Activated naive CD8-positive, alpha-beta T cell (primary cell): ENCODE data around the gene GCN1.

Experiments used
- H3K27ac Mint-ChIP-seq: one replicate; pipeline ENCODE4 v1.8.0; 2021; ENCODE audit warnings: mixed read lengths
- H3K27me3 Mint-ChIP-seq: one replicate; pipeline ENCODE4 v1.8.0; 2021; ENCODE audit warnings: mixed read lengths
- H3K36me3 Mint-ChIP-seq: one replicate; pipeline ENCODE4 v1.8.0; 2021; ENCODE audit warnings: mixed read lengths
- H3K4me1 Mint-ChIP-seq: one replicate; pipeline ENCODE4 v1.8.0; 2021; ENCODE audit warnings: low read depth, mixed read lengths
- H3K4me3 Mint-ChIP-seq: one replicate; pipeline ENCODE4 v1.8.0; 2021; ENCODE audit warnings: mild to moderate bottlenecking, mixed read lengths
- H3K9me3 Mint-ChIP-seq: one replicate; pipeline ENCODE4 v1.8.0; 2021; ENCODE audit warnings: low read depth, mixed read lengths

The GCN1 gene

DNA sequence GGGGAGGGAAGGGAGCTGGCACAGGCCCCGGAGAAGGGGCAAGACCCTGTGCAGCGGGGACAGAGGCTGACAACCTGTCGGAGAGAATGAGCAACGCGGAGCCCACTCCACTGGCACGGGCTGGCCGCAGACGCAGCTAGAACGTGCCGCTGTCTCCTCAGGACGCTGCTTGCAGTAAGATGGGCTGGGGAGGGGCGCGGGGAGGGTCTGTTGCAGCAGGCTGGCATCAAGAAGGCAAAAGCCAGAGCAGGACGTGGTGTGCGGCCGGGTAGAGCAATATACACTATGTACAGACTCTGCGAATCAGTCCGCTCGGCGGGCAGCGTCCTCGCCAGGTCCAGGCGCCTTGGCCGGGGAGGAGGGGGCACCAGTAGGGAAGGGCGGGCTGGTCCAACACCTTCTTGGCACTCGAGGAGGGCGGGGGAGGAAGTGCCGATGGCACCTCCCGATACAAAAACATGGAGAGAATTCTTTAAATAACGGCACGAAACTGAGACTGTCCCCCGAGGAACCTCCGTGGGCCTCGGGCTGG is 97.8 kb downstream of the GCN1 start:
- Mint-ChIP-seq H3K4me3 (no peak overlapping the region), H3K4me1 (peaks cover 6% of the 10 kb centered on the region), H3K9me3 (no peaks in the 10 kb centered on the region), H3K27ac (no peak overlapping the region), H3K36me3 (no peaks in the 10 kb centered on the region), H3K27me3 (no peaks in the 10 kb centered on the region)

DNA sequence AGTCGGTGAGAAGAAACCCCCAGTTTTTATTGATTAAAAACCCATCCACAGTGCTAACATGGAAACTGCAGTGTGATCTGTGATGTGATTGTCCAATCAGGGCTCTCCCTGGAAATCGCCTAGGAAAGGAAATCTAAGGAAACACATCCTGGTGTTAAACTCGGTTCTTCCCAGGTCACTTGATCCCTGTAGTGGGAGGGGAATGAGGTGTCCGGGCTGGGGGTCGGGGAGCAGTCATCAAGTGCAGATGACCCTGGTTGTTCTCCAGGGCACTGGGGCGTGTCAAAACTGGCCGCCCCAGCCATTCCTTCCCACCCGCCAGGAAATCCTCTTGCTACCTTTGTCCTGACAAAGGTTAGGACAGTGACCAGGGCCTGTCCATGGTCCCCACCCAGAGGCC is 98.8 kb downstream of the GCN1 start:
- peaks cover 5% of the 10 kb centered on the region for H3K4me1 Mint-ChIP-seq
- no peak overlapping the region for H3K27ac Mint-ChIP-seq
- H3K27me3 Mint-ChIP-seq: no peaks in the 10 kb centered on the region
- H3K9me3 Mint-ChIP-seq: no peaks in the 10 kb centered on the region
- H3K4me3 Mint-ChIP-seq: no peak overlapping the region
- H3K36me3 Mint-ChIP-seq: no peaks in the 10 kb centered on the region

DNA sequence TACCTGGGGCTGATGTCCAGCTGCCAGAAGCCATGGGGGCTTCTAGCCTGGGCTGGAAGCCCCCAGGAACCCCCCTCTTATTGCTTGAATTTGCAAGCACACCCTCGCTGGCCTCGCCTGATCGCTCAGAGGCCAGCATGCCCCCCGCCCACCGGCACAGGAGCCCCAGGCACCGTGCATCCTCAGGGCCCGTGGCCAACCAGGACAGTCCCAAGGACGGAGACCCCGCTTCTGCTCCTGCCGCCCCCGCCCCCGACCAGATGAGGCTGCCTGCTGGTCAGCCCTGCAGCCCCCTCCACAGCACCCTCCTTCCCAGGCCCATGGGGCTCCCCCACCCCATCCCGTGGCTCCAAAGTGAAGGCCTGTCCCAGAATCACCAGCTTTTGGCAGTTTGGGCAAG is 99.2 kb downstream of the GCN1 start:
- Mint-ChIP-seq H3K27me3 (no peaks in the 10 kb centered on the region), H3K4me1 (peaks cover 3% of the 10 kb centered on the region), H3K36me3 (no peaks in the 10 kb centered on the region), H3K9me3 (no peaks in the 10 kb centered on the region), H3K4me3 (no peak overlapping the region), H3K27ac (no peak overlapping the region)

DNA sequence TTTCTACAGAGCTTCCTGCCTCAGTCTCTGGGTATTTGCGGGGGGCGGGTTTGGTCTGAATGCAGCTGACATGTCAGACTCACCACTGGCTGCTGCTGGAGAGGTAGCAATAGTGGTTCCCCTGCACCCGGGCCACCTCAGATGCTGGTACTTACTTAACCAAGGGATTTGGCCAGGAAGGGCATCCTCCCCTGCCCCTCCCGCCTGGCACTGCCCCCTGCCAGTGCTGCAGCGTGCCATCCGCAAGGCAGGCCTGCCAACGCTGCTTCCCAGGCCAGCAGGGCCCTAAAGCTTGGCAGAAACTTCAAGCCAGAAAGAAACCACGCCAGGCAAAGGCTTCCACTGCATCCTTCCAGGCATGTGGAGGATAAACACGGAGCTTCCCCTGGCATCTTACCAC is 100.0 kb downstream of the GCN1 start:
- Mint-ChIP-seq H3K36me3 (no peaks in the 10 kb centered on the region), H3K4me3 (no peak overlapping the region), H3K27ac (no peak overlapping the region), H3K4me1 (peaks cover 3% of the 10 kb centered on the region), H3K27me3 (no peaks in the 10 kb centered on the region), H3K9me3 (no peaks in the 10 kb centered on the region)

DNA sequence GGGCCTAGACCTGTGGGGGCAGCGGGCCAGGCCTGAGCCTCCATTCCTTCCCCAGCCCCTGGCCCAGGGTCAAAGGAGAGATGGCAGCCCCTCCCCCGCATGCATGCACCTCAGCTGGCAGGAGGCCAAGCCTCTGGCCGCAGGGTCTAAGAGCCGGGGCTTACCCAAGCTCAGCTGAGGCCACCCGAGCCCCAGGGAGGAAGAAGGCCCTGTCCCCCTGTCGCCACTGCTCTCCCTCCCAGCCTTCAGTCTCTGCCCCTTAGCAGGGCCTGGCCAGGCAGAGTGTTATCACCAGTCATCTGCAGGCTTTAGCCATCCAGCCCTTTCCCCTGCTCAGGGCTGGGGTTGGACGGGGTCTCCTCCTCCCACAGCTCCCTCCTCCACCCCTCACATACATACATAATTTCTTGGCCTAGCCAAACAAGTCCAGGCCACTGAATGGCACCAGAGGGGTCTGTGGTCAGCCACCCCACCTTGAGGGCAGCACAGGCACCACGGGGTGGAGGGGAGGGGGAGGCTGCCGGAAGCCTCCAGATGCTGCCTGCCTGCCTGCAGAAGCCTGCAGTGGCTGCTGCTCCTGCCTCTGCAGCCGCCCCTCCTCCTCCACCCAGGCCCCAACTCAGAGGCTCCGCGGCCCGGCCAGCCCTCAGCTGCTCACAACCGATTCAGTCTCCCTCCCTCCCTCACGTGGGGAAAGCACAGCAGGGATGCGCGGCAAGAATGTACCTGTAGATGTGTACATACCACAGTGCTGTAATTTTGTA is 100.7 kb downstream of the GCN1 start:
- H3K36me3 Mint-ChIP-seq: no peaks in the 10 kb centered on the region
- H3K27ac Mint-ChIP-seq: no peak overlapping the region
- no peak overlapping the region for H3K4me3 Mint-ChIP-seq
- no peaks in the 10 kb centered on the region for H3K9me3 Mint-ChIP-seq
- H3K27me3 Mint-ChIP-seq: no peaks in the 10 kb centered on the region
- H3K4me1 Mint-ChIP-seq: peaks cover 5% of the 10 kb centered on the region

DNA sequence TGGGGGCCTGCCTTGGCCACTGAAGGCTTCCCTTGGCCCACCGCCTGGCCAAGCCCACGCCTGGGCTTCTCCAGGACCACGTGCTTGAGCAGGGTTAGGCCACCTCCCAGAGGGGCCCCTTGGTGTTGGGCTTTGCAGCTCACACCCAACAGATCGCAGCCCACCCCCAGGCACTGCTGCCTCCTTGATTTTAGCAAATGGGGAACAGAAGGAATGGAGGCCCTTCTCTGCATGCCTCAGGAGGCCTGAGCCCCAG is 101.3 kb downstream of the GCN1 start:
- H3K36me3 Mint-ChIP-seq: no peaks in the 10 kb centered on the region
- H3K27ac Mint-ChIP-seq: no peak overlapping the region
- H3K27me3 Mint-ChIP-seq: no peaks in the 10 kb centered on the region
- no peak overlapping the region for H3K4me3 Mint-ChIP-seq
- no peaks in the 10 kb centered on the region for H3K9me3 Mint-ChIP-seq
- peaks cover 5% of the 10 kb centered on the region for H3K4me1 Mint-ChIP-seq

DNA sequence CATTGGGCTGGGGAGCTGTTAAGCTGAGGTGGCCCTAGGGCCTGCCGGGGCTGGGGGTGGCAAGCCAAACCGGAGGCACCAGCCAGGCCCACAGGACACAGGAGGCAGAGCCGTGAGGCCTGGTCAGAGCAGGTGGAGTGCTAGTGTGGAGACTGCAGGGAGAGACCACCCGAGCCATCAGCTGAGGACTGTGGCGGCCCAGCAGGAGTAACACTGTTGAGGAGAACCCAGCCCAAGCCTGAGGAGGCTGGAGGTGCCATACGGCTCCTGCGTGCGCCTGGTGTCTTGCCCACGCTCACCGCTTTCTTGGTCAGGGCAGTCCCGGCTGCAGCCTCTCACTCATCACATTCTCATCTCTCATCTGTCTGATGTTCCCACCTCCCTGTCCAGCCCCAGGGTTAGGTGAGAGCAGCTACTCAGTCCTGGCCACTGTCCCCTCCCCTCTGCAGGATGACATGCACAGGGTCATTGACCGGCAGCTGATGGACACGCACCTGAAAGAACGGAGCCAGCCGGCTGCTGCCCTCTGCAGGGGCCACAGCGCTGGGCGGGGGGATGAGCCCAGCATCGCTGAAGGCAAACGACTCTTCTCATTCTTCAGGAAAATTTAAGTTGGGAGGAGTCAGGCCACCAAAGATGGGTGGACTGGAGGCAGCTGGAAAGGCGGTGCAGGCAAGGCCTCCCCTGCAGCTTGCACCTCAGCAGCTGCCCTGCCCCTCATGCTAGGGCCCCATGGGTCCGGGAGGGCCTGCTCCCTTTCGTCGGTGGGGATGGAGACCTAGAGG is 101.8 kb downstream of the GCN1 start:
- Mint-ChIP-seq H3K27ac (no peak overlapping the region), H3K36me3 (no peaks in the 10 kb centered on the region), H3K27me3 (no peaks in the 10 kb centered on the region), H3K9me3 (no peaks in the 10 kb centered on the region), H3K4me3 (no peak overlapping the region), H3K4me1 (peaks cover 5% of the 10 kb centered on the region)

DNA sequence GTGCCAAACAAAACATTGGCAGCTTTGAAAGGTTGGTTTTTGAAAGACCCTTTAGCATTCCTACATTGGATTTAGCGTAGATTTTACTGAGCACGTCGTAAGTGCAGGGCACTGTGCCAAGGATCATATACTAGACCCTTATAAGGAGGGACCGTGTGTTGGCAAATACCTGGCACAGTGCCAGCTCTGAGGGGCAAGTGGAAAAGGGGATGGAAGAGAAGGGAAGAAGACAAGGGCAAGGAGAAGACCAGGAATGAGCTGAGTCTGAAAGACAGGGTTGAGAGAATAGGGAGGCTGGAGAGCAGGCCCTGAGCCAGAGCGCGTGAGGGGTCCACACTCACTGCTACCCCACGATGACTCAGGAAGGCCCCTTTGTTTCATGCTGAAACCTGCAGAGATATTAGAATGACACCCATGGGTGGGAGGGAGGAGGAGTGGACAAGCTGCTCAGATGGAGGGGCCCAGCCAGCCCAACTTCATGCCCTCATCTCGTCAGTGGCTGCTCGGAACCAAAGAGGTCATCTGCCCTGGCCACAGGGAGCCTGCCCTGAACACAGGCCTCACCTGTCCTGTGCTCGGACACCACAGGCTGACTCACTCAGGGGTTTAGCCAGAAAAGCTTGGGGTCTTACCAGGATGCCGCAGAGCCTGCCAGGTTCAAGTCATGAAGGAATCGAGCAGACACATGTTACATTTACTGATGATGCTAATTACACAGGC is 103.0 kb downstream of the GCN1 start:
- no peaks in the 10 kb centered on the region for H3K36me3 Mint-ChIP-seq
- peak overlapping the region; percentile 74 for H3K27ac Mint-ChIP-seq
- no peaks in the 10 kb centered on the region for H3K27me3 Mint-ChIP-seq
- H3K4me3 Mint-ChIP-seq: no peak overlapping the region
- no peaks in the 10 kb centered on the region for H3K9me3 Mint-ChIP-seq
- H3K4me1 Mint-ChIP-seq: peaks cover 16% of the 10 kb centered on the region

DNA sequence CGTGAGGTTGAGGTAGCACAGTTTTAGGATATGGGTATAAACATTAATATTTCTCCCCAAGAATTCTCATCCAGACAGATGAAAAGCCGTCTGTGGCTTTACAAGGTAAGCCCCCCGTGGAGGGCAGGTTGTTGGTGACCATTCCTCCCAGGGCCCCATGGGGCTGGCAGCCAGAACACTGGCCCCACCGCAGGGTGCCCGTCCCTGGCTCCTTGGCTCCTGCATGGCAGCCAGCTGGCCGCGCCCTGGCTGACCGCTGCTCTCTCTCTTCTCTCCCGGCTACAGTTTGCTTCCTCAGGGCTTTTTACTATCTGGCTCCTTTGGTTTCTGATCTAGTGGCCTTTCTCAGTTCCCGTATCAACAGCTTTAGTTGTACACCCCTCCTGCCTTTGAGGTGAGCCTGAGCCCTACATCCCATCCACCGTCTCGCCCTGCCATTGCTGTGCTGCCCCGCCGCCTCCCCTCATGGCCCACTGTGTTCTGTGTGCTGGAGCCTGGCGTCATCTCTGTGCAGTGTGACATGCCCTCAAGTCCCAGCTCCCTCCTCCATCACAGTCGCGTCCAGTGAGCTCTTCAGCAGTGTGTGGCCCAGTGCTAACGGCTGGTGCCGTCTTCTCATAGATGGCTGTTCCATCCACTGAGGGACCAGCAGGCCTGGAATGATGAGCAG is 103.8 kb downstream of the GCN1 start:
- H3K4me1 Mint-ChIP-seq: peaks cover 22% of the 10 kb centered on the region
- no peaks in the 10 kb centered on the region for H3K36me3 Mint-ChIP-seq
- no peaks in the 10 kb centered on the region for H3K27me3 Mint-ChIP-seq
- peak overlapping the region; percentile 25 for H3K27ac Mint-ChIP-seq
- H3K4me3 Mint-ChIP-seq: no peak overlapping the region
- no peaks in the 10 kb centered on the region for H3K9me3 Mint-ChIP-seq

DNA sequence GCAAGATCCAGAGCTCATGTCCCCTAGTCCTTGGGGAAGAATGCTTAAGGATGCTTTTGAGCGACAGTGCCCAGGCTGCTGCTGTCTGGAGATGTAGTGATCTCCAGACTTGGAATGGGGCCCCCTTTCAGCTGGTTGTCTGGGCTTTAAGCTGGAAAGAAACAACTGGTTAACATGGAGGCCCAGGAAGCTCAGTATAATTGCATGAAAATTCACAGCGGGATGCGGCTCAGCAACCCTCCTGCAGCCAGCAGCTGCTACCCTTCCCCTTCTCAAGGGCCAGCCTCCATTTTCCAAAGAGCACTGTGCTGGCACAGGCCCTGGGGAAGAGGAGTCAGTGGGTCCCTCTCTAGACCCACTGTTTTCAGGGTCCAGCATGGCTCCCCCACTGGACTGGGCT is 104.3 kb downstream of the GCN1 start:
- Mint-ChIP-seq H3K9me3 (no peaks in the 10 kb centered on the region), H3K27me3 (no peaks in the 10 kb centered on the region), H3K4me1 (peaks cover 25% of the 10 kb centered on the region), H3K36me3 (no peaks in the 10 kb centered on the region), H3K27ac (no peak overlapping the region), H3K4me3 (no peak overlapping the region)

DNA sequence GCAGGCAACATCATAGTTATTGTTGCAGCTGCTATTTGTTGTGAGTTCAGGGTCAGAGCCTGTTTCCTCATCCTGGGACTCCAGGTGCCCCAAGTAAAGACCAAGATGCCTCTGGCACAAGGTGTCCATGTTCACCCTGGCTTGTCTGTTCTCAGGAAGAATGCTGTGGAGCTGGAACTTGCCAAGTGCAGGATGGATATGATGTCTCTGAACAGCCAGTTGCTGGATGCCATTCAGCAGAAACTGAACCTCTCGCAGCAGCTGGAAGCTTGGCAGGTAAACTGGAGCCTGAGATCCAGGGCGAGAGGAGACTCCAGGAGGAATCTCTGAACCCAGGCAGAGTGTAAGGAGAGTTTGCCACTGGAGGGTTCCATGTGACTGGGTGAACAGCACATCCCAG is 104.7 kb downstream of the GCN1 start:
- Mint-ChIP-seq H3K27me3 (no peaks in the 10 kb centered on the region), H3K27ac (no peak overlapping the region), H3K4me1 (peaks cover 30% of the 10 kb centered on the region), H3K9me3 (no peaks in the 10 kb centered on the region), H3K4me3 (no peak overlapping the region), H3K36me3 (no peaks in the 10 kb centered on the region)

DNA sequence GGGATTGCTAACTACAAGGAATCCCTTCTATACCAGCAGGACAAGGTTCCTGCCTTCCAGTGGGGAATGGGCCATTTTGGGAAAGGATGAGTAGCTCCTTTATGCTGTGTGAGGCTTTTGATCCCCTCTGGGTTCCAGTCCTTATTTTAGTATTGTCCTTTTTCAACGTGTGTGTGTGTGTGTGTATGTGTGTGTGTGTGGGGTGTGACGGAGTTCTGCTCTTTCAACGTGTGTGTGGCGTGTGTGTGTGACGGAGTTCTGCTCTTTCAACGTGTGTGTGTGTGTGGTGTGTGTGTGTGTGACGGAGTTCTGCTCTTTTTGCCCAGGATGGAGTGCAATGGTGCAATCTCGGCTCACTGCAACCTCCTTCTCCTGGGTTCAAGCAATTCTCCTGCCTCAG is 105.4 kb downstream of the GCN1 start:
- Mint-ChIP-seq H3K9me3 (no peaks in the 10 kb centered on the region), H3K4me1 (peaks cover 33% of the 10 kb centered on the region), H3K4me3 (no peak overlapping the region), H3K36me3 (no peaks in the 10 kb centered on the region), H3K27me3 (no peaks in the 10 kb centered on the region), H3K27ac (peak overlapping the region; percentile 50)

DNA sequence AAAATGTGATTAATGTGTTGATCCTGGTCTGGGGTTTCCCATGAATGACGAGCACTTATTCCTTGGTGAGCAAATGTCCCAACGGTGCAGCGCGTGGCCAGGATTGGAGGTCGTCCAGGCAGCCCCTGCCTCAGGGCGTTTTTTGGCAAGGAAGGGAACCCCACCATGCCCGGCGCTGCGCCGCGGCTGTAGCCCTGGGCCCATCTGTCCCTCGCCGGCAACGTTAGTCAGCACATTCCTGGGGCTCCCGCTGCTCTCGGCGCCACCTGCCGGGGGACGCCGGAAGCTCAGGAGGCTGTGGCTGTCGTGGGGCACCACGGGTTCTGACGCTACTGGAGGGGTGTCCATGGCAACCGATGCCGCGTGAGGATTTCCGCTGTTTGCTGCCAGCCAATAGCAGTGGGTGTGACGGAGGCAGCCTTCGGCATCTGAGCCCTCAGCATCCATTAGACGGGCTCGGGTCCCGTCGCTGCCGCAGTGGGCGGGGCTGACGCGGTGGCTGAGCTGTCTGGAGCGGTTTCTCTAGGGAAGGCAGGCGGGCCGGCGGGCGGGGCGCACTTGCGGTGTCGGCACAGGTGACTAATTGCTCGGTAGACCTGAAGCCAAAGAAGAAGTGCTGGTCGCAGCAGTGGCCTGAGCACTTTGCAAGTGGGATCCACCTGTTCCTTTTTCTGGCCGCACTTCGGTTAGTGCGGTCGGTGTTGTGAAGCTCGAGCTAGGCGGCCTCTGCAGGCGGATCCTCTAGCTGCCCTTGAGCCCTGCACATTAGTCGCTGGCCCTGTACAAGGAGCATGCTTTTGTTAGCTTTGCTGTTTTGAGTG is 107.5 kb downstream of the GCN1 start:
- H3K27me3 Mint-ChIP-seq: no peaks in the 10 kb centered on the region
- peaks cover 2% of the 10 kb centered on the region for H3K36me3 Mint-ChIP-seq
- no peaks in the 10 kb centered on the region for H3K9me3 Mint-ChIP-seq
- peak overlapping the region; percentile 87 for H3K27ac Mint-ChIP-seq
- peaks cover 33% of the 10 kb centered on the region for H3K4me1 Mint-ChIP-seq
- H3K4me3 Mint-ChIP-seq: peak overlapping the region; percentile 79

DNA sequence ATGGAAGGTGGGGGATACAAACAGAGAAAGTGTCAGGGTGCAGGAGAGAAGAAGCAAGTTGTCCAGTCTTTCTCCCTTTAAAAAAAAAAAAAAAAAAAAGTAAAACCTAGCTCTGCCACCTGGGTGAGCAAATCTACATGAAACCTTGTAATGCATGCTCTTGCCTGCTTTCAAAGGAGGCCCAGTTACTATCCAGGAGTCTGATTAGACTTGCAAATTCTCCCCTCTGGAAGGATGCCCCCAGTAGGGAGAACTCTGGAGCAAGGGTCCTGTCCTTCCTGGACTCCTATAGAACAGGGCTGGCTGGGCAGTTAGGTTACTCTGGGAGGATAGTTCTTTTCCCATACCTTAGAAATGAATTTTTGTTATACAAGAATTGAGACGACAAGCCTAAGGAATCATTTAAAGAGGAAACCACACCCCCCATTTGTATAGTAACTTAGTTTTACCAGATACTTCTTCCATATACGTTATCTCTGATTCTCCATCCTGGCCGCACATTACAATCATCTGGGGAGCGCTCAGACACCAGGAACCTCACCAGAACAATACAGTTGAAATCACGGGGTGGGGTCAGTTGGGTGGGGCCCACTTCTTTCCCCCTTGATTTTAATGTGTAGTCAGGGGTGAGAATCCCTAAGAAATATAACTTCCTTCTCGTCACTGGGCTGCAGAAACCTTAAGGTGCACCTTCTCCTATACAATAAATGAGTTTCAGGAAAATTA is 108.4 kb downstream of the GCN1 start:
- peaks cover 30% of the 10 kb centered on the region for H3K4me1 Mint-ChIP-seq
- no peaks in the 10 kb centered on the region for H3K9me3 Mint-ChIP-seq
- peaks cover 5% of the 10 kb centered on the region for H3K36me3 Mint-ChIP-seq
- no peaks in the 10 kb centered on the region for H3K27me3 Mint-ChIP-seq
- peak overlapping the region; percentile 90 for H3K27ac Mint-ChIP-seq
- peak overlapping the region; percentile 79 for H3K4me3 Mint-ChIP-seq
